Stromal cell of bone marrow (primary cell): Measurements from ENCODE around the gene FYN.

Experiments used
- DNase-seq: peaks from one replicate; pipeline ENCODE4 v3.0.0-alpha.2; 2012; ENCODE audit warnings: low read depth

Gene FYN

GRCh38 chr6:111624401-111625098, 248.7 kb downstream of the FYN start:
- no peak for DNase-seq

DNA sequence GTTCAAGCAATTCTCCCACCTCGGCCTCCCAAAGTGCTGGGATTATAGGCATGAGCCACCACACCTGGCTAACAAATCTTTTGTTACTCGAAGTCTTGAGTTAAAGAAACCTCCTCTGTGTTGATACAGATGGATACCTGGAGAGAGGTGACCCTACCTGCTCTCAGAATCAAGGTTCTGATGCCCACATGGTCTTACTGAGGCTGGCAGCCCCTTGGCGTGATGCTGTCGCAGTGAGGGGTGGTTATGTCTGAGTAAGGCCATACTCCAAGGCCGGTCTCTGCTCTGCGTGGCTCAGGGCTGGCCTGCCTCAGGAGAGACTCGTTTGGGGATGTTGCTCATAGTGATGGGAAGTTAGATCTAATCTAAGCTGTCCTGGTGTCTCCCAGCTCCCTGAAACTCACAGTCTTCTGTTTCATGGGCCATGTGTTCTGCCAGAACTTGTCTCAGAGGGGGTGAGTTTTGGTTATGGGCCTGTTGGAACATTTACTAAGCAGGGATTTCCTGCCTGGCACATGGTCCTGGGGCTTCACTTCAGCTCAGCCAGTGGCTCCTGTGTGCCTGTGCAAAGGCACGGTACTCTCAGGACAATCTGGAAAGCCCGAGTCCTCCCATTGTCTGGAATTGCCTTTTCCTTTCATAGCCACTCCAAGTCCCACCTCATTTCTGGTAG, 250.1 kb downstream of the FYN start:
- DNase-seq: no peak

DNA sequence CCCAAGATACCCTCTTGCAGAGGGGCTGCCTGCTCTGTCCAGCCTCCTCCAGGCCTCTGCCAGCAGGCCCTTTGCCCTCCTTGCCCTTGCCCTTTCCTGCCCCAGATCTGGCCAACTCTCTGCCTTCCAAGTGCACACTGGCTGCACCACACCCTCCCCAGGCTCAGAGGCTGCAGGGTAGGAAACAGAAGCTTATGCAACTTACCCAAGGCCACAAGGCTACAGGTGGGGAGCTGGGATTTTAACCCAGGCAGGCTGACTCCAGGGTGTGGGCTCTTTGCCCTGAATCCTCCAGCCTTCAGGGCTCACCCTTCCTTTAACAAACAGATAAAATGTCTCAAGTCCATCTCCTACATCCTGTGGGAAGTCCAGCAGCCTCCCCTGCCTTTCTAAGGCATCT, 253.1 kb downstream of the FYN start:
- DNase-seq: no peak

DNA sequence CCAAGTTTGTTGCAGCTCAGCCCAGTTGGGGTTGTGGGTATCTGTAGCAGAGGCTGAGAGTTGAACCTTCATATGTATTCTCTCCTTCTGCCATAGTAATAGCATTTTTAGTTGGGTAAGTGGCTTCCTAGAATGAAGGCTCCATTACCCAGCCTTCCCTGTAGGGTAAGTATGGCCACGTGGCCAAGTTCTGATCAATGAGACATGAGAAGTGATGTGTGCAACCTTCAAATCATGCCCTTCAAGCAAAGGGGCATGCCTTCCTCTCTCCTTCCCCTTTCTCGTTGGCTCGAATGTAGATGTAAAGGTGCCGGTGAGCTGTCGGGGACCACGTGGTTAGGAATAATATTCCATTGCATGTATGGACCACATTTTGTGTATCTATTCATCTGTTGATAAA, 254.8 kb downstream of the FYN start:
- no peak for DNase-seq

- no peak for DNase-seq
Measured at GRCh38 chr6:111617149-111617548, 256.1 kb downstream of the FYN start.

- no peak for DNase-seq
Measured at GRCh38 chr6:111615916-111616612, 257.2 kb downstream of the FYN start.

DNA sequence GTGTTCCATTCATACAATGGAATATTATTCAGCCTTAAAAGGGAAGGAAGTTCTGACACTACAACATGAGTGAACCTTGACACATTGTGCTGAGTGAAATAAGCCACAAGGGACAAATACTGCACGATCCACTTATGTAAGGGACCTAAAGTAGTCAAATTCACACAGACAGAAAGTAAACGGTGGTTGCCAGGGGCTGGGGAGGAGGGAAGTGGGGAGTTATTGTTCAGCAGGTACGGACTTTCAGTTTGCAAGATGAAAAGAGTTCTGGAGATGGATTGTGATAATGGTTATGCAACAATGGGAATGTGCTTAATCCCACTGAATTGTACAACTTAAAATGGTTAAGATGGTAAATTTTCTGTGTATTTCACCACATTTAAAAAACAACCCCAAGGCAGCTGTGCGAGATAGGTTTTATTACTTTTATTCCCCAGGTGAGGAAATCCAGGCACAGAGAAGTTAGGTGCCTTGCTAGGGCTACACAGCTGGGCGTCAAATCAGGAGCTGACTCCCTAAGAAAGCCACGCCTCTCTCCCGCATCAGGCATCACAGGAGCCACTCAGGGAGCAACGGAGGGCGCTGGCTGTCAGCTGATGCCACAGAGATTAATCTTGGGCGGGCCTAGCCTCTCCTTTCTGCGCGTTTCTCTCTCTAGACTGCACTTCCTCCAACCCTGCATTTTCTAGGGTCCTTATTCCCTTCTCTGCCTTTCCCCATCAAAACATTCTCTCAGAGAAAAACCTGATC, 258.2 kb downstream of the FYN start:
- no peak for DNase-seq

DNA sequence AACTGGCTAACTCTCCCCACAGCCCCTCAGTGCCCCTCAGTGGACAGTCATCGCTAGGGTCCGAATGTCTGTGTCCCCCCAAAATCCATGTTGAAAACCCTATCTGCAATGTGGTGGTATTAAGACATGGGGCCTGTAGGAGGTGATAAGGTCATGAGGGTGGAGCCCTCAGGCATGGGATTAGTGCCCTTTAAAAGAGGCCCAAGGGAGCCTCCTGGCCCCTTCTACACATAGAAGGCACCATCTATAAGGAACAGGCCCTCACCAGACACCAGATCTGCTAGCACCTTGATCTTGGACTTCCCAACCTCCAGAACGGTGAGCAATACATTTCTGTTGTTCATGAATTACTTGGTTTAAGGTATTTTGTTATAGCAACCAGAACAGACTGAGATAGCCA, 260.9 kb downstream of the FYN start:
- DNase-seq: no peak

- DNase-seq: no peak
Measured at GRCh38 chr6:111610548-111611172, 262.6 kb downstream of the FYN start.
